Breast epithelium (tissue), 4 donors: ENCODE results near the gene NRXN2. TPM values are rescaled to one million over a fixed set of nuclear protein-coding genes. Genes with fewer than 3 reads are reported as not detected.

Source experiments
- DNase-seq, 2 donors: peaks; one replicate each; pipeline ENCODE4 v3.0.0-alpha.2; 2019; ENCODE audit warnings: low spot score in 2 of 2
- H3K27ac ChIP-seq, 2 donors: fragments of 200-600 bp; sonication (generic) in 1 of 2; one replicate each; pipeline ENCODE4 v1.5.1; 2016 to 2019; ENCODE audit warnings: mild to moderate bottlenecking in 1 of 2
- H3K27me3 ChIP-seq, 2 donors: fragments of 200-600 bp; sonication (generic) in 1 of 2; one replicate each; pipeline versions ENCODE4 v1.5.1 to v1.6.0; 2017 to 2019; ENCODE audit warnings: control low read depth in 1 of 2, mild to moderate bottlenecking in 1 of 2
- H3K36me3 ChIP-seq: fragments of 200-600 bp; one replicate; pipeline ENCODE4 v1.5.1; 2019
- H3K4me1 ChIP-seq, 2 donors: fragments of 200-600 bp; sonication (generic); one replicate each; pipeline ENCODE4 v1.5.1; 2016 to 2019; ENCODE audit warnings: control low read depth in 1 of 2
- H3K4me3 ChIP-seq, 3 donors: fragments of 200-600 bp; sonication (generic); 1 replicate in 2 of 3; 2 replicates in 1 of 3; pipeline ENCODE4 v1.5.1; 2016 to 2019; ENCODE audit warnings: mild to moderate bottlenecking in 3 of 3, moderate library complexity in 2 of 3
- H3K9me3 ChIP-seq, 2 donors: fragments of 200-600 bp; sonication (generic) in 1 of 2; one replicate each; pipeline ENCODE4 v1.5.1; 2016 to 2019; ENCODE audit warnings: control low read depth in 1 of 2
- CTCF ChIP-seq, 3 donors: fragments of 450-650 bp; IDR thresholded peaks; one replicate each; pipeline ENCODE4 v1.5.1; 2016 to 2017; ENCODE audit warnings: antibody characterized with exemption in 3 of 3, mild to moderate bottlenecking in 3 of 3, moderate library complexity in 3 of 3
- POLR2A ChIP-seq: fragments of 450-650 bp; IDR thresholded peaks from one replicate; pipeline ENCODE4 v1.6.1; 2016; ENCODE audit warnings: antibody characterized with exemption, mild to moderate bottlenecking, moderate library complexity
- POLR2AphosphoS5 ChIP-seq, 3 donors: sonication (generic); formaldehyde crosslinking; IDR thresholded peaks; one replicate each; pipeline ENCODE4 v1.6.1; 2017; ENCODE audit warnings: antibody characterized with exemption in 3 of 3
- intact Hi-C: fragments of 100-400 bp; cut with DNase I; formaldehyde crosslinking; loops from one replicate; pipeline ENCODE4 v1.15.1; 2023; ENCODE audit warnings: low total_unique reads
- total RNA-seq, 3 donors: library from RNA; depleted of rRNA; stranded (reverse); fragments of >200 nt; gene quantifications; one replicate each; pipeline ENCODE4 v1.1.0, GENCODE V29; 2016

The NRXN2 gene
- total RNA-seq, 3 donors from 2014 or later = 1.8 to 4.3 (median 3.5) TPM

- H3K4me3 ChIP-seq = peak overlapping the region in 2 of 3 donors; percentile 54 to 68
- no peaks in the 10 kb centered on the region for H3K9me3 ChIP-seq
- TF ChIP-seq POLR2AphosphoS5 (IDR thresholded peaks at IDR 0.05) = no peak
- TF ChIP-seq POLR2A = no peak
- TF ChIP-seq CTCF (IDR thresholded peaks at IDR 0.05) = no peak
- H3K36me3 ChIP-seq = no peaks in the 10 kb centered on the region
- peaks cover 0 to 68% of the 10 kb centered on the region in 2 donors for H3K27me3 ChIP-seq
- H3K27ac ChIP-seq = peak overlapping the region in 1 of 2 donors; percentile 30
- no peak for DNase-seq
- intact Hi-C loops = no loop called here
- H3K4me1 ChIP-seq = no peaks in the 10 kb centered on the region
Observed at GRCh38 chr11:64641596-64642417, 81.2 kb downstream of the NRXN2 start.

GRCh38 chr11:64639885-64640284, 83.1 kb downstream of the NRXN2 start:
- no peaks in the 10 kb centered on the region for H3K9me3 ChIP-seq
- no peaks in the 10 kb centered on the region for H3K4me1 ChIP-seq
- TF ChIP-seq POLR2AphosphoS5 (IDR thresholded peaks at IDR 0.05) (no peak), POLR2A (no peak), CTCF (IDR thresholded peaks at IDR 0.05) (no peak)
- intact Hi-C loops = no loop called here
- no peak for DNase-seq
- H3K27ac ChIP-seq = no peak overlapping the region
- H3K27me3 ChIP-seq = peaks cover 0 to 63% of the 10 kb centered on the region in 2 donors
- H3K36me3 ChIP-seq = no peaks in the 10 kb centered on the region
- no peak overlapping the region for H3K4me3 ChIP-seq

- Histone ChIP-seq H3K27ac (no peak overlapping the region), H3K4me3 (no peak overlapping the region), H3K9me3 (no peaks in the 10 kb centered on the region), H3K4me1 (no peaks in the 10 kb centered on the region), H3K36me3 (no peaks in the 10 kb centered on the region), H3K27me3 (peaks cover 0 to 54% of the 10 kb centered on the region in 2 donors)
- intact Hi-C loops = no loop called here
- DNase-seq = no peak
- TF ChIP-seq POLR2A (no peak), POLR2AphosphoS5 (IDR thresholded peaks at IDR 0.05) (no peak), CTCF (IDR thresholded peaks at IDR 0.05) (no peak)
Observed at GRCh38 chr11:64638829-64639228, 84.2 kb downstream of the NRXN2 start.

- Histone ChIP-seq H3K4me1 (no peaks in the 10 kb centered on the region), H3K4me3 (peak overlapping the region in 2 of 3 donors; percentile 29 to 48), H3K27ac (no peak overlapping the region), H3K27me3 (peaks cover 0 to 49% of the 10 kb centered on the region in 2 donors), H3K9me3 (no peaks in the 10 kb centered on the region), H3K36me3 (no peaks in the 10 kb centered on the region)
- intact Hi-C loops = no loop called here
- no peak for DNase-seq
- TF ChIP-seq CTCF (IDR thresholded peaks at IDR 0.05) = no peak
- TF ChIP-seq POLR2AphosphoS5 (IDR thresholded peaks at IDR 0.05) = no peak
- no peak for TF ChIP-seq POLR2A
Observed at GRCh38 chr11:64638018-64638665, 84.9 kb downstream of the NRXN2 start.
